Measurements from ENCODE around the gene FSTL4. TPM values are rescaled to one million over a fixed set of nuclear protein-coding genes. Genes with fewer than 3 reads are reported as not detected.

FSTL4 gene
- total RNA-seq, 4 donors from 2014 or later: 0.22 to 0.47 (median 0.27) TPM; not detected in 1

GRCh38 chr5:133404724-133405123 lies 207.6 kb downstream of the FSTL4 start:
- WGBS, 2 donors (ENCODE audit: low coverage in 1 of 2): 77 to 80% methylated on average over 5 to 6 of the region's 7 CpGs

DNA sequence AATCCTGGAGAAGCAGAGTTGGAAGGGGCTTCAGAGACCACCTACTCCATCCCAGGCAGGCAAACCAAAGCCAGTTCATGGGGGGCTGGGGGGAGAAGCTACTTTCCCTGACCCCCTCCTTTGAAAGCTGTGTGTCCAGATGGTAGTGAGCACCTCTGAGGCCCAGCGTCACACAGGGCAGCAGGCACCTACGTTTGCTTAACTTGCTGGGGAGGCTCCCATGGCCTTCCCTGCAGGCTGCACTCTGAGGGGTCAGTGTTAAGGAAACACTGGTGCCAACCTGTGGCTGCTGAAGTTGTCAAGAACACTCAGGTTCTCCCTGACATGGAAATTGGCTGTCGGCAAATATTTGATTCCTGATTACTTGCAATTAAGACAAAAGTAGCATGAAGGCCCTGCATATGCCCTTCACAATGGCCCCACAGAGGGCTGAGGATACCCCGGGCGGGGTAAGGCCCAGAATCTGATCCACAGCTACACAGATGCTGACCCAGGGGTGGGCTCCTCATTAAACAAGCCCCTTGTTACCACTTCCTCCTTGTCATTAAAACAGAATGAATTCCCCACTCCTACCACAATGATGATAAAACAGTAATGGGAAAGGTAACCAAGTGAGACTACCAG lies 208.5 kb downstream of the FSTL4 start:
- Histone ChIP-seq H3K27me3 (peaks cover 15% of the 10 kb centered on the region), H3K36me3 (no peaks in the 10 kb centered on the region), H3K27ac (no peak overlapping the region), H3K4me1 (no peaks in the 10 kb centered on the region), H3K4me3 (no peak overlapping the region), H3K9me3 (no peaks in the 10 kb centered on the region)
- no peak for TF ChIP-seq POLR2A (IDR thresholded peaks at IDR 0.05)
- TF ChIP-seq POLR2AphosphoS5 (IDR thresholded peaks at IDR 0.05): no peak
- TF ChIP-seq EP300 (IDR thresholded peaks at IDR 0.05): no peak
- TF ChIP-seq CTCF (IDR thresholded peaks at IDR 0.05): no peak
- 100% methylated on average over 4 of the region's 5 CpGs; no CpG with 5 or more reads in 1 of the 2 donors for WGBS, 2 donors (ENCODE audit: low coverage in 1 of 2)
- ATAC-seq: no peak

More at GRCh38 chr5:133404724-133405123, 207.6 kb downstream of the FSTL4 start:
- ATAC-seq: no peak
- no peaks in the 10 kb centered on the region for H3K9me3 ChIP-seq
- H3K36me3 ChIP-seq: no peaks in the 10 kb centered on the region
- no peaks in the 10 kb centered on the region for H3K4me1 ChIP-seq
- TF ChIP-seq CTCF (IDR thresholded peaks at IDR 0.05) (no peak), POLR2AphosphoS5 (IDR thresholded peaks at IDR 0.05) (no peak), EP300 (IDR thresholded peaks at IDR 0.05) (no peak), POLR2A (IDR thresholded peaks at IDR 0.05) (no peak)
- H3K27ac ChIP-seq: no peak overlapping the region
- peaks cover 15% of the 10 kb centered on the region for H3K27me3 ChIP-seq
- H3K4me3 ChIP-seq: no peak overlapping the region

GRCh38 chr5:133402775-133403174 lies 209.6 kb downstream of the FSTL4 start:
- no peaks in the 10 kb centered on the region for H3K4me1 ChIP-seq
- H3K36me3 ChIP-seq: no peaks in the 10 kb centered on the region
- WGBS, 2 donors (ENCODE audit: low coverage in 1 of 2): 88 to 100% methylated on average over 1 to 8 of the region's 12 CpGs
- peaks cover 15% of the 10 kb centered on the region for H3K27me3 ChIP-seq
- no peak overlapping the region for H3K4me3 ChIP-seq
- no peak for TF ChIP-seq EP300 (IDR thresholded peaks at IDR 0.05)
- no peak for TF ChIP-seq CTCF (IDR thresholded peaks at IDR 0.05)
- TF ChIP-seq POLR2AphosphoS5 (IDR thresholded peaks at IDR 0.05): no peak
- TF ChIP-seq POLR2A (IDR thresholded peaks at IDR 0.05): no peak
- ATAC-seq: no peak
- H3K27ac ChIP-seq: no peak overlapping the region
- H3K9me3 ChIP-seq: no peaks in the 10 kb centered on the region

GRCh38 chr5:133401731-133402347 lies 210.5 kb downstream of the FSTL4 start:
- WGBS, 2 donors (ENCODE audit: low coverage in 1 of 2): 59 to 87% methylated on average over 5 to 6 of the region's 9 CpGs
- Histone ChIP-seq H3K27me3 (peaks cover 15% of the 10 kb centered on the region), H3K27ac (no peak overlapping the region), H3K4me3 (no peak overlapping the region), H3K36me3 (no peaks in the 10 kb centered on the region), H3K9me3 (no peaks in the 10 kb centered on the region), H3K4me1 (no peaks in the 10 kb centered on the region)
- TF ChIP-seq POLR2A (IDR thresholded peaks at IDR 0.05) (no peak), EP300 (IDR thresholded peaks at IDR 0.05) (no peak)
- no peak for ATAC-seq

DNA sequence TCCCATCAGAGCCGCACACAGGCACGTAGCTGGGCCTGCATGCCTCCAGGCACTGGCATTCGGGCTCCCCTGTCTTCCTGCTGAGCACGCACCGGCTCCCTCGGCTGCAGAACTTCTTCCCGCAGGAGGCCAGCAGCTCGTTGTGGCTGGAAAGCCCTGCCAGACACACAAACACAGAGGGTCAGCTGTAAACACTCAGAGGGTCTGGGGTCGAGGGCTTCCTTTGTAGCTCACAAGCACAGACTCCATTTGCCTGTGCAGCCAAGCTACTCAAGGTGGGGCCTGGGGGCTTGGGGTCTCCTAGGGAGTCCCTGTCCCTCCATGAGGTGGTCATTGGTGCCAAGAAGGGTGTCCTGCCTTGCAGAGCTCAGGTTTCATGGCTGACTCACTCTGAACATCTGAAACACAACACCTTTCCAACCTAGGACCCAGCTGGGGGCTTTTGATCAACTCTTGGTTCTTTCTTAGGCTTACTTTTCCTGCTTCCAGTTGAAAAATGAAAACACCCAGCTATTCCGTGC lies 211.4 kb downstream of the FSTL4 start:
- WGBS, 2 donors (ENCODE audit: low coverage in 1 of 2): 63 to 89% methylated on average over 1 to 3 of the region's 10 CpGs
- no peak for TF ChIP-seq POLR2A (IDR thresholded peaks at IDR 0.05)
- TF ChIP-seq POLR2AphosphoS5 (IDR thresholded peaks at IDR 0.05): no peak
- no peak for TF ChIP-seq CTCF (IDR thresholded peaks at IDR 0.05)
- TF ChIP-seq EP300 (IDR thresholded peaks at IDR 0.05): no peak
- H3K27ac ChIP-seq: no peak overlapping the region
- H3K27me3 ChIP-seq: peaks cover 15% of the 10 kb centered on the region
- ATAC-seq: no peak
- no peaks in the 10 kb centered on the region for H3K36me3 ChIP-seq
- no peaks in the 10 kb centered on the region for H3K4me1 ChIP-seq
- no peaks in the 10 kb centered on the region for H3K9me3 ChIP-seq
- H3K4me3 ChIP-seq: no peak overlapping the region
